Measurements from ENCODE around the gene GLMN. TPM values are rescaled to one million over a fixed set of nuclear protein-coding genes. Genes with fewer than 3 reads are reported as not detected.
A peak's percentile ranks its signal among the peaks of the same experiment; 100 is the strongest.

The GLMN gene, protein sequence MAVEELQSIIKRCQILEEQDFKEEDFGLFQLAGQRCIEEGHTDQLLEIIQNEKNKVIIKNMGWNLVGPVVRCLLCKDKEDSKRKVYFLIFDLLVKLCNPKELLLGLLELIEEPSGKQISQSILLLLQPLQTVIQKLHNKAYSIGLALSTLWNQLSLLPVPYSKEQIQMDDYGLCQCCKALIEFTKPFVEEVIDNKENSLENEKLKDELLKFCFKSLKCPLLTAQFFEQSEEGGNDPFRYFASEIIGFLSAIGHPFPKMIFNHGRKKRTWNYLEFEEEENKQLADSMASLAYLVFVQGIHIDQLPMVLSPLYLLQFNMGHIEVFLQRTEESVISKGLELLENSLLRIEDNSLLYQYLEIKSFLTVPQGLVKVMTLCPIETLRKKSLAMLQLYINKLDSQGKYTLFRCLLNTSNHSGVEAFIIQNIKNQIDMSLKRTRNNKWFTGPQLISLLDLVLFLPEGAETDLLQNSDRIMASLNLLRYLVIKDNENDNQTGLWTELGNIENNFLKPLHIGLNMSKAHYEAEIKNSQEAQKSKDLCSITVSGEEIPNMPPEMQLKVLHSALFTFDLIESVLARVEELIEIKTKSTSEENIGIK
- polyA plus RNA-seq (5.3 to 11.3 TPM (median 5.4 TPM) in 3 replicates), polyA minus RNA-seq (0.16 to 5.4 TPM (median 0.92 TPM) in 3 replicates)
- polyA plus RNA-seq (2011; ENCODE audit: low read depth): 4.6 TPM
- polyA plus RNA-seq (2011; cell fraction: cytosol; rRNA removed): 3.2 and 6.4 TPM in 2 replicates
- polyA plus RNA-seq (2011; cell fraction: nucleus; rRNA removed): 9.9 and 14.4 TPM in 2 replicates
- 4.8 and 6.7 TPM in 2 replicates for polyA plus RNA-seq (2012; ENCODE audit: low replicate concordance)
- polyA minus RNA-seq (2011; cell fraction: cytosol; rRNA and poly(A)+ RNA removed): 2.7 TPM
- polyA minus RNA-seq (2011; cell fraction: nucleus; rRNA and poly(A)+ RNA removed): 3.0 and 11.7 TPM in 2 replicates

DNA sequence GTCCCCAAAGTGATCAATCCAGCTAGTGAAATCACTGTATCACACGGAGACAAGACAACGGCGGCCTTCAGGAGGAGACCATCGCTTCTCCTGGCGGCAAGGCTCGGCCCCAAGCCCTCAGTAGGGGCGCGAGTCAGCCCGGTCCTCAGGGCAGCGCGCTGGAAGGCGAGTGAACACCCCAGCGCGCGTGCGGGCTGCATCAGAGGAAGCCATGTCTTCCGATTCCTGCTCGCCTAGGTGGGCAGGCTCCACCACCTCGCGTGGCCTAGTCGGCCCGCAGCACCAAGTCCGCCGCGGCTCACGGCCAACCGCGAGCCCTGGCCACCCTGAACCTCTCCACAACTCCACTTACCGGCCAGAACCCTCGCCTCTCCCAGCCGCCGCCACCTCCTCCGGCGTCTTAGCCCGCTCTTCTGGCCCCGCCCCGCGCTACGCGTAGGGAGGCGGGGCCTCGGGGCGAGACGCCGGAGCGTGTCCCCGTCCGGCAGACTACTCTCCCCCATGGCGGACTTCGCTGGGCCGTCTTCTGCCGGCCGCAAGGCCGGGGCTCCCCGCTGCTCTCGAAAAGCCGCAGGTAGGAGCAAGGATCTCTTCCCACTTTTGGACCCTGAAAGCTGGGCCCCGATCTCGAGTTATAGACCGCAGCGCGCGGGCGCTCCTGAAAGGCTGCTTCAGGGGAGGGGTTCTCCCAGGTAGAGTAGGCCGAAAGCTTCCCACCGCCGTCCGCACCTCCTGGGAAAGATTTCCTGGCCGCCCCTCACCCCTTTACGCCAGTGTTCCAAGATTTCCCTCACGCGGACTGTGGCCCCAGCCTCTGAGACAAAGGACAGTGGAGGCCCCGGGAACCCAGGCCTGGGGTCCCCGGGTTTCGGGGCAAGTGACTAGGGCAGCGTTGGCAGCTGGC is at the start of gene GLMN, which contains the start of gene RPAP2:
Gene GLMN, minus strand, starts transcription at position 415 of the 904 bp plus-strand sequence. CDS start 988 bp downstream, outside the sequence.
Gene RPAP2, plus strand, starts transcription at position 487 of the 904 bp plus-strand sequence. Its CDS starts 15 bp downstream, at position 502.
- dilution Hi-C loops (cut with MboI; ENCODE audit: extremely low pct_ligation_motif_present, low sequenced_read_pairs): no loop called here
- H4K20me1 ChIP-seq (ENCODE audit: control insufficient read depth, extremely low read depth, insufficient read depth, low read length): no peaks in the 10 kb centered on the region
- H3K27me3 ChIP-seq (ENCODE audit: control insufficient read depth, extremely low read depth, insufficient read depth, low read length): no peaks in the 10 kb centered on the region
- peak within 1 kb of the TSS; percentile 97 for H3K4me2 ChIP-seq (ENCODE audit: control insufficient read depth, extremely low read depth, insufficient read depth, low read depth, low read length)
- peak within 1 kb of the TSS; percentile 96 to 97 (median 97) for H3K4me3 ChIP-seq (ENCODE audit: control insufficient read depth in 2 of 3, extremely low read depth in 1 of 3, insufficient read depth in 2 of 3, low read depth in 1 of 3, low read length in 3 of 3)
- H3K79me2 ChIP-seq (ENCODE audit: control insufficient read depth, insufficient read depth, low read length): peaks cover 23% of the 10 kb centered on the region
- peak within 1 kb of the TSS; percentile 99 for H2AFZ ChIP-seq (ENCODE audit: control insufficient read depth, low read length)
- FAIRE-seq: no peak
- H3K9ac ChIP-seq (ENCODE audit: control insufficient read depth, extremely low read depth, insufficient read depth, low read length): peak within 1 kb of the TSS; percentile 95
- H3K9me3 ChIP-seq (ENCODE audit: control insufficient read depth, low read depth, low read length): no peaks in the 10 kb centered on the region
- peak within 1 kb of the TSS; percentile 89 for H3K27ac ChIP-seq (ENCODE audit: control insufficient read depth, insufficient read depth, low read length)
- no peaks in the 10 kb centered on the region for H3K9me1 ChIP-seq (ENCODE audit: control insufficient read depth, extremely low read depth, insufficient read depth, low read length)
- TF ChIP-seq, protein P1, sequence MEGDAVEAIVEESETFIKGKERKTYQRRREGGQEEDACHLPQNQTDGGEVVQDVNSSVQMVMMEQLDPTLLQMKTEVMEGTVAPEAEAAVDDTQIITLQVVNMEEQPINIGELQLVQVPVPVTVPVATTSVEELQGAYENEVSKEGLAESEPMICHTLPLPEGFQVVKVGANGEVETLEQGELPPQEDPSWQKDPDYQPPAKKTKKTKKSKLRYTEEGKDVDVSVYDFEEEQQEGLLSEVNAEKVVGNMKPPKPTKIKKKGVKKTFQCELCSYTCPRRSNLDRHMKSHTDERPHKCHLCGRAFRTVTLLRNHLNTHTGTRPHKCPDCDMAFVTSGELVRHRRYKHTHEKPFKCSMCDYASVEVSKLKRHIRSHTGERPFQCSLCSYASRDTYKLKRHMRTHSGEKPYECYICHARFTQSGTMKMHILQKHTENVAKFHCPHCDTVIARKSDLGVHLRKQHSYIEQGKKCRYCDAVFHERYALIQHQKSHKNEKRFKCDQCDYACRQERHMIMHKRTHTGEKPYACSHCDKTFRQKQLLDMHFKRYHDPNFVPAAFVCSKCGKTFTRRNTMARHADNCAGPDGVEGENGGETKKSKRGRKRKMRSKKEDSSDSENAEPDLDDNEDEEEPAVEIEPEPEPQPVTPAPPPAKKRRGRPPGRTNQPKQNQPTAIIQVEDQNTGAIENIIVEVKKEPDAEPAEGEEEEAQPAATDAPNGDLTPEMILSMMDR (optimal IDR thresholded peaks at IDR 0.05 in 1 of 3, IDR thresholded peaks at IDR 0.05 in 1 of 3, conservative IDR thresholded peaks at IDR 0.05 in 1 of 3; ENCODE audit: extremely low read depth in 1 of 3, insufficient read depth in 2 of 3, low read length in 3 of 3): peak in 2 of 3 experiments; percentile 16 to 18
- no peak for TF ChIP-seq EZH2 (IDR thresholded peaks at IDR 0.05; ENCODE audit: low read length)
- H3K36me3 ChIP-seq (ENCODE audit: control insufficient read depth in 2 of 2, extremely low read depth in 1 of 2, insufficient read depth in 2 of 2, low read length in 2 of 2): peaks cover 3 to 15% of the 10 kb centered on the region in 2 experiments
- DNase-seq (ENCODE audit: low read depth, low spot score): no peak
- H3K4me1 ChIP-seq (ENCODE audit: control insufficient read depth, extremely low read depth, insufficient read depth, low read length): peaks cover 10% of the 10 kb centered on the region
